HL-60 (cell line): ENCODE data around the gene CNIH2.

Experiments used
- DNase-seq, 2 experiments: peaks; one replicate each; pipeline ENCODE4 v3.0.0-alpha.2; 2010 to 2020; ENCODE audit warnings: low read depth in 1 of 2, low spot score in 1 of 2
- H3K27ac ChIP-seq: fragments of 250-450 bp; sonication (Bioruptor Pico); replicated peaks from 2 replicates; pipeline ENCODE4 v1.5.1; 2020; ENCODE audit warnings: mild to moderate bottlenecking, moderate library complexity
- H3K27me3 ChIP-seq: fragments of 250-450 bp; sonication (Bioruptor Pico); 2 replicates; pipeline ENCODE4 v1.5.1; 2021; ENCODE audit warnings: mild to moderate bottlenecking, moderate library complexity; ENCODE audit not compliant: insufficient read depth, poor library complexity, severe bottlenecking
- H3K4me3 ChIP-seq: replicated peaks from 2 replicates; pipeline ENCODE4 v1.5.1; 2011; ENCODE audit warnings: mild to moderate bottlenecking, control low read depth, low read length; ENCODE audit not compliant: insufficient read depth
- GABPA ChIP-seq: IDR thresholded peaks from 2 replicates; pipeline ENCODE4 v1.6.1; 2012; ENCODE audit warnings: low read depth
- POLR2AphosphoS5 ChIP-seq: IDR thresholded peaks from 2 replicates; pipeline ENCODE4 v1.6.1; 2012; ENCODE audit warnings: low read depth
- SPI1 ChIP-seq: IDR thresholded peaks from 2 replicates; pipeline ENCODE4 v1.6.1; 2012; ENCODE audit warnings: low read depth, mild to moderate bottlenecking, borderline replicate concordance
- TF ChIP-seq, protein P1 (sequence below): IDR thresholded peaks from 2 replicates; pipeline ENCODE4 v1.6.1; 2012; ENCODE audit warnings: low read depth; ENCODE audit not compliant: insufficient replicate concordance
- TF ChIP-seq, protein P2 (sequence below): IDR thresholded peaks from one replicate; pipeline ENCODE4 v1.5.1; 2011; ENCODE audit warnings: low read length, control low read depth, inconsistent platforms; ENCODE audit not compliant: insufficient read depth

The CNIH2 gene

DNA sequence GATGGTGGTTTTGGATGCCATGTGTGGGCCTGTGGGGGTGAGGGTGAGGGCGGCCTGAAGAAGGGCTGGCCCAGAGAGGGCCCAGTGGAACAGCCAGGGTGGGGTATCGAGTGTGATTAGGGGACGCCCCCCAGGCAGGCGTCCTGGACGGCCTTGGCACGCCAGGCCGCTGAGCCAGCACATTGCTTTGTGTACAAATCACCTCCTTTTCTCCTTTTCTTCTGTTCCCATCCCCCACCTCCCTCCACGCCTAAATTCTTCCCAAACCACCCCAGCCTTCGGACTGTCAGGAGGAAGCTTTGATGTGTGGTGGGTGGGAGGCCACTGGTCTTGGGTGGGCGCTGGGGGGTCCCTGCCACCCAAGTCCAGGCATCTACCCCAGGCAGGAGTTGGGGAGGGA is 46.7 kb downstream of the CNIH2 start:
- H3K27me3 ChIP-seq, result no peaks in the 10 kb centered on the region
- no peak for DNase-seq
- no peak overlapping the region for H3K4me3 ChIP-seq
- no peak overlapping the region for H3K27ac ChIP-seq
- no peak for TF ChIP-seq POLR2AphosphoS5
- TF ChIP-seq, protein P1, sequence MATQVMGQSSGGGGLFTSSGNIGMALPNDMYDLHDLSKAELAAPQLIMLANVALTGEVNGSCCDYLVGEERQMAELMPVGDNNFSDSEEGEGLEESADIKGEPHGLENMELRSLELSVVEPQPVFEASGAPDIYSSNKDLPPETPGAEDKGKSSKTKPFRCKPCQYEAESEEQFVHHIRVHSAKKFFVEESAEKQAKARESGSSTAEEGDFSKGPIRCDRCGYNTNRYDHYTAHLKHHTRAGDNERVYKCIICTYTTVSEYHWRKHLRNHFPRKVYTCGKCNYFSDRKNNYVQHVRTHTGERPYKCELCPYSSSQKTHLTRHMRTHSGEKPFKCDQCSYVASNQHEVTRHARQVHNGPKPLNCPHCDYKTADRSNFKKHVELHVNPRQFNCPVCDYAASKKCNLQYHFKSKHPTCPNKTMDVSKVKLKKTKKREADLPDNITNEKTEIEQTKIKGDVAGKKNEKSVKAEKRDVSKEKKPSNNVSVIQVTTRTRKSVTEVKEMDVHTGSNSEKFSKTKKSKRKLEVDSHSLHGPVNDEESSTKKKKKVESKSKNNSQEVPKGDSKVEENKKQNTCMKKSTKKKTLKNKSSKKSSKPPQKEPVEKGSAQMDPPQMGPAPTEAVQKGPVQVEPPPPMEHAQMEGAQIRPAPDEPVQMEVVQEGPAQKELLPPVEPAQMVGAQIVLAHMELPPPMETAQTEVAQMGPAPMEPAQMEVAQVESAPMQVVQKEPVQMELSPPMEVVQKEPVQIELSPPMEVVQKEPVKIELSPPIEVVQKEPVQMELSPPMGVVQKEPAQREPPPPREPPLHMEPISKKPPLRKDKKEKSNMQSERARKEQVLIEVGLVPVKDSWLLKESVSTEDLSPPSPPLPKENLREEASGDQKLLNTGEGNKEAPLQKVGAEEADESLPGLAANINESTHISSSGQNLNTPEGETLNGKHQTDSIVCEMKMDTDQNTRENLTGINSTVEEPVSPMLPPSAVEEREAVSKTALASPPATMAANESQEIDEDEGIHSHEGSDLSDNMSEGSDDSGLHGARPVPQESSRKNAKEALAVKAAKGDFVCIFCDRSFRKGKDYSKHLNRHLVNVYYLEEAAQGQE, result no peak
- no peak for TF ChIP-seq SPI1
- TF ChIP-seq, protein P2, sequence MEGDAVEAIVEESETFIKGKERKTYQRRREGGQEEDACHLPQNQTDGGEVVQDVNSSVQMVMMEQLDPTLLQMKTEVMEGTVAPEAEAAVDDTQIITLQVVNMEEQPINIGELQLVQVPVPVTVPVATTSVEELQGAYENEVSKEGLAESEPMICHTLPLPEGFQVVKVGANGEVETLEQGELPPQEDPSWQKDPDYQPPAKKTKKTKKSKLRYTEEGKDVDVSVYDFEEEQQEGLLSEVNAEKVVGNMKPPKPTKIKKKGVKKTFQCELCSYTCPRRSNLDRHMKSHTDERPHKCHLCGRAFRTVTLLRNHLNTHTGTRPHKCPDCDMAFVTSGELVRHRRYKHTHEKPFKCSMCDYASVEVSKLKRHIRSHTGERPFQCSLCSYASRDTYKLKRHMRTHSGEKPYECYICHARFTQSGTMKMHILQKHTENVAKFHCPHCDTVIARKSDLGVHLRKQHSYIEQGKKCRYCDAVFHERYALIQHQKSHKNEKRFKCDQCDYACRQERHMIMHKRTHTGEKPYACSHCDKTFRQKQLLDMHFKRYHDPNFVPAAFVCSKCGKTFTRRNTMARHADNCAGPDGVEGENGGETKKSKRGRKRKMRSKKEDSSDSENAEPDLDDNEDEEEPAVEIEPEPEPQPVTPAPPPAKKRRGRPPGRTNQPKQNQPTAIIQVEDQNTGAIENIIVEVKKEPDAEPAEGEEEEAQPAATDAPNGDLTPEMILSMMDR, result no peak
- no peak for TF ChIP-seq GABPA

DNA sequence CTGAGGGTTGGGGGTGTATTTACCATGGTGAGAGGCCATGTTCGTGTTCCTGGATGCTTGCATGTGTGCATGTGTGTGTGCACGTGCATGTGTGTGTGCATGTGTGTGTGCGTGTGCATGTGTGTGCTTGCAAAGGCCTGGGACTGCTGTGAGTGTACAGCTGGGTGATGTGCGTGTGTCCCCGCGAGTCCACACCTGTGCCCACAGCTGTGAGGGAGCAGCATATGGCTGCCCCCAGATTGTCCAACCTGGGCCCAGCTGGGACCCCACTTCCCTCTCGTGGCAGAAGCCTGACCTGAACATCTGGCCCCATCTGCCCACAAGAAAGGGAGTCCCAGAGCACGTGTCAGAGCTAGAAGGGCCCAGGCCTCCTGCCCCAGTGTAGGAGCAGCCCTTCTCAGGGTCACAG is 47.3 kb downstream of the CNIH2 start:
- H3K27me3 ChIP-seq, result no peaks in the 10 kb centered on the region
- H3K4me3 ChIP-seq, result no peak overlapping the region
- peak; percentile 90 for TF ChIP-seq POLR2AphosphoS5
- peak; percentile 7; the same call in 1 of the 2 replicates for TF ChIP-seq SPI1
- TF ChIP-seq, protein P2, result no peak
- TF ChIP-seq GABPA, result no peak
- TF ChIP-seq, protein P1, result no peak
- H3K27ac ChIP-seq, result no peak overlapping the region
- peak in 1 of 2 experiments; percentile 19 for DNase-seq

DNA sequence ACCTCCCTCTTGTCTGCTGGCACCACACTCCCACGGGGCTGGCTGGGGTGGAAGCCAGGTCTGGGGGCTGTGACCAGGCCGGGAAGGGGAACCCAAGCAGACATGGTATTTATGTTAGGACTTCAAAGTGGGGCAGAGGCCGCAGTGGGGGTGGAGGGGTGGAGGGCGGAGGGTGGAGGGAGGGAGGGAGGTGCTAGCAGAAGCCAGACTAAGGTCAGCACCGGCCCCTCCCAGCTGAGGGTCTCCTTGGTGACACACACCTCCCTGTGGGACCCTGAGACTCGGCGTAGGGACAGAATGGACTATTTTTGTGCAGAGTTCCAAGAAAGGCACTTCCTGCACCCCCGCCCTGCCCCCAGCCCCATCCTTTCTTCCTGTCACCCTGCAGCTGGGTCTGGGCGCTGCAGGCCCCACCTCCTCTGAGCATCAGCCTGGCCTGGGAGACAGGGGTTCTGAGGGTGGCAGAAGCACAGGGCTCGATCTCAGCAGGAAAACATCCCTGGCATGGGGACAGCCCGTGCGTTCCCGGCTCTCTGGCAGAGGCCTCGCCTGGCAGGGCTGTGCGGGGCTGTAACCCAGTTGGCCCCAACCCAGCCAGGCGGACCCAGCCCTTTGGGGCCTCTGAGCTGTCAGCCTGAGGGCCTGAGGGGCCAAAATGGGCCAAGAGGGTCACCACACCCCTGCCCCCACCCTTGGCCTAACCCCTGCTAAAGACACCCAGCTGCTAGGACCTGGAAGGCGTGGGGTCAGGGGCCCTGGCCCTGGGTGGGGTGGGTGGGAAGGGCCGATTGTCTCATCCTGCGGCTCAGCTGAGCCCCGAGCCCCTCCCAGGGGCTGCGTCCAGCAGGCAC is 48.5 kb downstream of the CNIH2 start:
- H3K27me3 ChIP-seq, result no peaks in the 10 kb centered on the region
- H3K27ac ChIP-seq, result no peak overlapping the region
- DNase-seq, result no peak
- TF ChIP-seq, protein P2, result no peak
- TF ChIP-seq SPI1 (no peak), GABPA (no peak), POLR2AphosphoS5 (no peak)
- TF ChIP-seq, protein P1, result no peak
- no peak overlapping the region for H3K4me3 ChIP-seq
